VCaP (cell line): Measurements from ENCODE around the gene RAP1A.

ENCODE experiments used
- H3K27ac ChIP-seq: fragments of 450-650 bp; 2 replicates; pipeline ENCODE4 v1.5.1; 2017
- CTCF ChIP-seq: fragments of 450-650 bp; conservative IDR thresholded peaks from 2 replicates; pipeline ENCODE4 v1.5.1; 2017; ENCODE audit warnings: mild to moderate bottlenecking, moderate library complexity

RAP1A gene

DNA sequence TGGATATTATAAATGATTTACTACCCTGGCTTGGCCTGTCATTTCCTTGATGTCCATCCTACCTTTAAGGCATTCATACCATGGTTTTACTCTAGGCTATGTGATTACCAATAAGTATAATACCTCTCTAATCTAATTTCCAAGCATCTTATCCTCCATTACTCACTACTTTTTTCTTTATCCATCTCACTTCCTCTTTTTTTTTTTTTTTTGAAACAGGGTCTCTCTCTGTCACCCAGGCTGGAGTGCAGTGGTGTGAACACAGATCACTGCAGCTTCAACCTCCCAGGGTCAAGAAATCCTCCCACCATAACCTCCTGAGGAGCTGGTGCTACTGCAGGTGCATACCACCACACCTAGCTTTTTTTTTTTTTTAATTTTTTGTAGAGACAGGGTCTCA, 79.7 kb downstream of the RAP1A start:
- no peak for TF ChIP-seq CTCF
- H3K27ac ChIP-seq: no peak overlapping the region

GRCh38 chr1:111702504-111703050, 83.0 kb downstream of the RAP1A start:
- TF ChIP-seq CTCF: no peak
- no peak overlapping the region for H3K27ac ChIP-seq

GRCh38 chr1:111704240-111704639, 84.7 kb downstream of the RAP1A start:
- no peak for TF ChIP-seq CTCF

GRCh38 chr1:111704776-111705175, 85.2 kb downstream of the RAP1A start:
- H3K27ac ChIP-seq: peak overlapping the region; percentile 17; the same call in 1 of the 2 replicates
- no peak for TF ChIP-seq CTCF

More at GRCh38 chr1:111704240-111704639, 84.7 kb downstream of the RAP1A start:
- H3K27ac ChIP-seq: no peak overlapping the region

GRCh38 chr1:111705841-111706240, 86.3 kb downstream of the RAP1A start:
- TF ChIP-seq CTCF: no peak
- no peak overlapping the region for H3K27ac ChIP-seq

DNA sequence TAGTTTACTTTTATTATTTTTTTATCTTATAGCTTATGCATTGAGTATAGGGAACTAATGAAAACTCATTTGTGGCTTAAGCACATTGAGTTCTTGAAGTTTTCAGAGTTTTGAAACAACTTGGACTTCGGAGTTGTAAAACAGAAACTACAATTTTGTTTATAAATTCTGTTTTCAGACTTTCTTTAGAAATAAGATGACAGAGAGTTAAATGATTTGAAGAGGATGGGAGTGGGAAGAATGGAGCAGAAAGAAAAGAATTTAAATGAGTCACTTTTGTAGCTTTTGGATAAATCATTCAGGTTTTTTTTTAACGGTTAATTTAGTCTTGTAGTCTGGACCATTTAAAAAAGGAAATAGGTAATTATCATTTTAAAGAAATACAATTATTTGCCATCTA, 87.3 kb downstream of the RAP1A start:
- TF ChIP-seq CTCF: no peak
- H3K27ac ChIP-seq: no peak overlapping the region

GRCh38 chr1:111707906-111708305, 88.3 kb downstream of the RAP1A start:
- H3K27ac ChIP-seq: no peak overlapping the region
- no peak for TF ChIP-seq CTCF
